GM21515 (cell line): ENCODE results near the gene KRT14.
"Not testable (repeated sequence)": the region's sequence is repeated elsewhere in the genome, so short reads cannot be mapped to it uniquely, and the experiment has no call there.

Experiments
- ATAC-seq: cut with Tn5 transposase; IDR thresholded peaks from one replicate; pipeline ENCODE4 v1.9.1; 2021; ENCODE audit not compliant: unreplicated experiment

The KRT14 gene

GRCh38 chr17:41580244-41580575 lies 6.5 kb downstream of the KRT14 start:
- no peak for ATAC-seq

- ATAC-seq, result peak; percentile 52
Measured at GRCh38 chr17:41579484-41580243, 7.0 kb downstream of the KRT14 start.

GRCh38 chr17:41578971-41579370 lies 7.7 kb downstream of the KRT14 start:
- ATAC-seq, result no peak

GRCh38 chr17:41578538-41578937 lies 8.2 kb downstream of the KRT14 start:
- no peak for ATAC-seq

GRCh38 chr17:41576740-41577139 lies 10.0 kb downstream of the KRT14 start:
- not testable (repeated sequence) for ATAC-seq

GRCh38 chr17:41575336-41575735 lies 11.4 kb downstream of the KRT14 start:
- ATAC-seq, result no peak

- no peak for ATAC-seq
Measured at GRCh38 chr17:41571561-41572434, 14.9 kb downstream of the KRT14 start, which contains the start of gene KRT9. KRT9 (minus strand) TSS chr17:41572059; CDS start chr17:41571992, 67 bp downstream.

- ATAC-seq, result no peak
Measured at GRCh38 chr17:41567317-41567716, 19.4 kb downstream of the KRT14 start.

GRCh38 chr17:41565338-41565737 lies 21.4 kb downstream of the KRT14 start:
- ATAC-seq, result no peak

GRCh38 chr17:41563607-41564170 lies 23.0 kb downstream of the KRT14 start:
- ATAC-seq, result no peak

- no peak for ATAC-seq
Measured at GRCh38 chr17:41561554-41561953, 25.1 kb downstream of the KRT14 start.

GRCh38 chr17:41559548-41559947 lies 27.1 kb downstream of the KRT14 start:
- ATAC-seq, result no peak

- no peak for ATAC-seq
Measured at GRCh38 chr17:41556931-41557330, 29.8 kb downstream of the KRT14 start.

- ATAC-seq, result no peak
Measured at GRCh38 chr17:41556306-41556705, 30.4 kb downstream of the KRT14 start.

- no peak for ATAC-seq
Measured at GRCh38 chr17:41555105-41555887, 31.4 kb downstream of the KRT14 start.

GRCh38 chr17:41553987-41554680 lies 32.6 kb downstream of the KRT14 start:
- ATAC-seq, result no peak

- ATAC-seq, result no peak
Measured at GRCh38 chr17:41553176-41553575, 33.5 kb downstream of the KRT14 start.

GRCh38 chr17:41552455-41552854 lies 34.2 kb downstream of the KRT14 start:
- ATAC-seq, result no peak

- no peak for ATAC-seq
Measured at GRCh38 chr17:41551365-41551764, 35.3 kb downstream of the KRT14 start.

GRCh38 chr17:41549596-41550039 lies 37.1 kb downstream of the KRT14 start:
- ATAC-seq, result no peak
